Stimulated activated CD8-positive, alpha-beta memory T cell treated with anti-CD3 and anti-CD28 coated beads, Interleukin-4, amount 100 ng/mL, for 1 hour (primary cell): ENCODE results near the gene ZNF354C.

ENCODE experiments used
- DNase-seq, 2 donors: peaks; one replicate each; pipeline ENCODE4 v3.0.0-alpha.2; 2020; ENCODE audit warnings: low read depth in 2 of 2, low spot score in 1 of 2

ZNF354C gene

GRCh38 chr5:179127136-179128040 is 67.2 kb downstream of the ZNF354C start:
- DNase-seq = no peak

- no peak for DNase-seq
Measured at GRCh38 chr5:179128041-179128365, 67.8 kb downstream of the ZNF354C start.

GRCh38 chr5:179128976-179129375 is 68.8 kb downstream of the ZNF354C start:
- DNase-seq = no peak

- DNase-seq = no peak
Measured at GRCh38 chr5:179129607-179130071, 69.5 kb downstream of the ZNF354C start.

GRCh38 chr5:179130101-179130681 is 70.0 kb downstream of the ZNF354C start:
- DNase-seq = no peak

GRCh38 chr5:179131321-179131835 is 71.2 kb downstream of the ZNF354C start:
- DNase-seq = no peak

GRCh38 chr5:179131886-179132585 is 71.9 kb downstream of the ZNF354C start:
- no peak for DNase-seq

- no peak for DNase-seq
Measured at GRCh38 chr5:179132586-179133355, 72.6 kb downstream of the ZNF354C start.
